GM11168 (cell line): ENCODE measurements around the gene TCF7.

Source experiments
- in situ Hi-C: fragments of 300-500 bp; cut with MboI; formaldehyde crosslinking; loops from one replicate; pipeline ENCODE4 v1.12.0; 2022; ENCODE audit warnings: low sequenced_read_pairs; ENCODE audit not compliant: unreplicated experiment

Gene TCF7

GRCh38 chr5:134113902-134114875 is at the start of gene TCF7:
Gene TCF7 (plus strand): TSS chr5:134114681. CDS start chr5:134114907, 226 bp downstream.
- in situ Hi-C loops, result no loop called here

GRCh38 chr5:134069553-134069952 is 44.9 kb upstream of the TCF7 start:
- in situ Hi-C loops, result no loop called here

GRCh38 chr5:134070725-134071613 is 43.5 kb upstream of the TCF7 start:
- in situ Hi-C loops, result no loop called here

- in situ Hi-C loops, result no loop called here
Observed at GRCh38 chr5:134071614-134072207, 42.8 kb upstream of the TCF7 start.

DNA sequence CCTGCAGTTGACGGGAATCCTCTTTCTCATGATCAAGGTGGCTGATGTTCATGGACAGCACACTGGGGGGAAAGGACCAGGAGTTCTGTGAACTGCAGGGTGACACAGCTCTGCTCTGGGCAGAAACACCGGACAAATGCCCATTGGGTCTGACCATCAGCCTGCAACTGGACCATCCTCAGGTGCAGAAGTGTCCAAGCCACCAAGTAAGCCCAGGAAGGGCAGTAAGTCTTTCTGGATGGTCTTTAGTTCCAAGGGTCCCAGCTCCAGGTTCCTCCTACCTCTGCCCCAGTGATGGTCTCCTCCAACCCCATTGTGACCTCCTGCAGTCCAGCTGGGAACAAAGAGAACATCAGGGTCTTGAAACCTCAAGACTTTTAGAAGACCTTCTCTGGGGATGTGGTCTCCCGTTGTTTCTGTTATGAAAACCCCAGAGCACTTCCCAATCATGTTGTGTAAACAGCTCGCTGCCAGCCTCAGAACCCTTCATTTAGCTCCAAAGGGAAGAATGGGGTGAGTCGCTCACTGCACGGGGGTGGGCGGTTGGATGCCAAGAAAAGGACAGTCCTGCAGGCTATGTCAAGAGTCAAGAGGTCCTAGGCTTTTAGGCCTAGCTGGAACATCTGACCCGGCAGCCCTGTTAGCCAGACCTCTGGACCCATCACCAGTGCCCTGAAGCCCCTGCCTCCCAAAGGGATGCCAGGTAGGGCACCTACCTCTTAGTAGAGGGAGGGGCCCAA is 41.8 kb upstream of the TCF7 start:
- in situ Hi-C loops, result no loop called here

GRCh38 chr5:134073404-134073803 is 41.1 kb upstream of the TCF7 start:
- in situ Hi-C loops, result no loop called here

DNA sequence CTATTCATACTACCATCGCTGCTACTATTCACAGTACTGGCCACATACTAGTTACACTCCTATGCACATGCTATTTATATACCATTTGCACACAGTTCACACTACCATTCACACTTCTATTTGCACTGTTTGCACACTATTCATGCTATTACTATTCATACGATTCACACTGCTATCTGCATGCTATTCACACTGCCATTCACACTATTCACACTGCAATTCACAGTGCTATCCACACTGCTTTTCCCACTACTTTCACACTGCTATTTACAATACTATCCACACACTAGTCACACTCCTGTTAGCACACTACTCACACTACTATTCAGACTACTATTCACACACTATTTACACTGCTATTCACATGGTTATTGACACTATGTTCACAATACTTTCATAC is 39.4 kb upstream of the TCF7 start:
- in situ Hi-C loops, result no loop called here

GRCh38 chr5:134077926-134078580 is 36.4 kb upstream of the TCF7 start:
- in situ Hi-C loops, result no loop called here

- in situ Hi-C loops, result no loop called here
Observed at GRCh38 chr5:134079748-134080581, 34.5 kb upstream of the TCF7 start.

GRCh38 chr5:134082264-134082992 is 32.1 kb upstream of the TCF7 start:
- in situ Hi-C loops, result no loop called here

- in situ Hi-C loops, result no loop called here
Observed at GRCh38 chr5:134083517-134083916, 31.0 kb upstream of the TCF7 start.

DNA sequence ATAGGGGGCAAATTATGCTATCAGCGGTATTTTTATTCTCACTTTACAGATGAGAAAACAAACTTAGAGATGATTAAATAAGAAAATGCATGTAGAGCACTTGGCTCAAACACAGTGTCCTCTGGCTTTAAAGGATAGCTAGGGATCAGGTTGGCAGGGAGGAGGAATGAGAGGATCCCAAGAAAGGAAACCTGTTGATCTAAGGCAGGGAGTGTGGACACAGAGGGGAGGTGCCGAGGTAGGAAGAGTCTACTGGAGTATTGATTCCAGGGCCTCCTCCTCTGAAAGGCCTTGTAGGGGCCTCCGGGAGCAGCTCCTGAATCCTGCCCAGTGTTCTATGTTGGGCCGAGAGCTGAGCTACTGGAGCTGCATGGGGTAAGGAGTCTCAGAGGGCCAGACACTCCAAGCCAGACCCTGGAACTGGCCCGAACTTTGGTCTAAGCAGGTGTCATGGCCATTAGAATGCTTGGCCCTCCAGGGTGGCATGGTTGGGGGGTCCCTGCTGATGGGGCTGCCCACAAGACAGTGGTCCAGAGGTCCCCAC is 30.4 kb upstream of the TCF7 start:
- in situ Hi-C loops, result no loop called here

- in situ Hi-C loops, result no loop called here
Observed at GRCh38 chr5:134084570-134084969, 29.9 kb upstream of the TCF7 start.

DNA sequence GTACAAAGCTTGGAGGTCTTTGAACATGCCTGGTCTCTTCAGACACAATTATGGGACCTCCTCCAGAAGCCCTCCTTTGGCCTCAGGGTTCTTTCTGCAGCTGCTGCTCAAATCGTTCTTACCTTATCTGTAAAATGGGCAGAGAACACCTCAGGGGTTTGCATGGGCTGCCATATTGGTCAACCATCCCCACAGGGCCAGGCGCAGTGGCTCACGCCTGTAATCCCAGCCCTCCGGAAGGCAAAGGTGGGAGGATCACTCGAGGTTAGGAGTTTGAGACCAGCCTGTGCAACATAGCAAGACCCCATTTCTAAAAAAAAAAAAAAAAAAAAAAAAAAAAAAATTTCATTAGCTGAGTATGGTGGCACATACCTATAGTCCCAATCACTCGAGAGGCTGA is 29.1 kb upstream of the TCF7 start:
- in situ Hi-C loops, result no loop called here

GRCh38 chr5:134086225-134086942 is 28.1 kb upstream of the TCF7 start:
- in situ Hi-C loops, result no loop called here

GRCh38 chr5:134086943-134087305 is 27.6 kb upstream of the TCF7 start:
- in situ Hi-C loops, result no loop called here

- in situ Hi-C loops, result no loop called here
Observed at GRCh38 chr5:134088291-134088690, 26.2 kb upstream of the TCF7 start.
